Hindlimb muscle (tissue), 1 donor: ENCODE measurements around the gene MRPL36. TPM values are rescaled to one million over a fixed set of nuclear protein-coding genes. Genes with fewer than 3 reads are reported as not detected.

ENCODE experiments used
- DNase-seq: peaks from one replicate; pipeline ENCODE4 v3.0.0-alpha.2; 2013
- polyA plus RNA-seq: library from polyadenylated mRNA; unstranded; fragments of 120-200 nt; gene quantifications from one replicate; pipeline ENCODE4 v1.2.1, GENCODE V29; 2013; ENCODE audit not compliant: insufficient read length

The MRPL36 gene
- polyA plus RNA-seq, 1 donor = 32.8 TPM

- no peak for DNase-seq
Observed at GRCh38 chr5:1781107-1781506, 18.5 kb downstream of the MRPL36 start.

DNA sequence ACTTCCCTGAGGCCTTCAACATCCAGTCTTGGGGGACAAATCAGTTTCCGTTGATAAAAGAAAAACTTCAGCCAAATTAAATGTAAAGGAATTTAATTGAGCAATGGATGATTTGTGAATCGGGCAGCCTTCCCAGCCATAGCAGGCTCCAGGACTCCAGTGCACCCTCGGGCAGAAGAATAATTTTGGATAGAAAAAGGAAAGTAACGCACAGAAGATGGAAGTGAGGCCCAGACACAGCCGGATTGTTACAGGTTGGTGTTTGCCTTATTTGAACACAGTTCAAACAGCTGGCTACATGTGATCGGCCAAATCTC is 19.1 kb downstream of the MRPL36 start:
- DNase-seq = no peak

DNA sequence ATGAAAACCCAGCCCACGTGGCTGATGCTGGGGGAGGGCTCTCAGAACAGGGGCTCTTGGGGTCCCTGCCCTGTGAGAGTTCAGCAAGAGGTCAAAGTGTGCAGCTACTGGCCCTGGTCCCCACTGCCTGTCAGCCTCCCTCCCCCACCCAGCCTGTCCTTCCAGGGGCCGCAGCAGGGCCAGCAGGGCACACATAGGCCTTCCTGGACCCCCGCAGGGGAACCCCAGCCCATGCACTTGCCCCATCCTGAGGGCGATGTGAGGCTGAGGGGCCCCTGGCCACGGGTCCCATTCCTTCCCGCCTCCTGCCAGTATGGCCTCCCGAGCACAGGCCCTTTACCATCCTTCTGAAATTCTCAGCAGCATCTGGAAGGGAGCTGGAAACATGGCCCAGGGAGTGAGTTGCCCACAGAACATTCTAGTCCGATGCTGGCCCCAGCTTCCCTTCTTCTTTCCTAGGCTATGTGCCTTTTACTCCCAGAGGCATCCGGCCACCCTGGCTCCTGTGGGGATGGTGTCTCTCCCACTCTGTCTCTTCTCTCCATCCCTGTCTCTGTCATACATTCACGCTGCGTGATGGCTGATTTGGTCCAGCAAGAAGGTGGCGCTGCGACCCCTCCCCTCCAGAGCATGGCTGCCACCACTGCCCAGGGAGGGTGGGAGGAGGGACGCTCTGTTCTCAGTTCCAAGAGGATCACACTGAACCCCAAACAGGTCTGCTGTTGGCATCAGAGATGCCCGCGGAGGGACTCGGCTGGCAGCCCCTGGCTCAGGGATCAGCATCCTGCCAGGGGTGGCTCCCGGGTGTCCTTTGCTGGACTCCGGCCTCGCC is 19.6 kb downstream of the MRPL36 start:
- no peak for DNase-seq

DNA sequence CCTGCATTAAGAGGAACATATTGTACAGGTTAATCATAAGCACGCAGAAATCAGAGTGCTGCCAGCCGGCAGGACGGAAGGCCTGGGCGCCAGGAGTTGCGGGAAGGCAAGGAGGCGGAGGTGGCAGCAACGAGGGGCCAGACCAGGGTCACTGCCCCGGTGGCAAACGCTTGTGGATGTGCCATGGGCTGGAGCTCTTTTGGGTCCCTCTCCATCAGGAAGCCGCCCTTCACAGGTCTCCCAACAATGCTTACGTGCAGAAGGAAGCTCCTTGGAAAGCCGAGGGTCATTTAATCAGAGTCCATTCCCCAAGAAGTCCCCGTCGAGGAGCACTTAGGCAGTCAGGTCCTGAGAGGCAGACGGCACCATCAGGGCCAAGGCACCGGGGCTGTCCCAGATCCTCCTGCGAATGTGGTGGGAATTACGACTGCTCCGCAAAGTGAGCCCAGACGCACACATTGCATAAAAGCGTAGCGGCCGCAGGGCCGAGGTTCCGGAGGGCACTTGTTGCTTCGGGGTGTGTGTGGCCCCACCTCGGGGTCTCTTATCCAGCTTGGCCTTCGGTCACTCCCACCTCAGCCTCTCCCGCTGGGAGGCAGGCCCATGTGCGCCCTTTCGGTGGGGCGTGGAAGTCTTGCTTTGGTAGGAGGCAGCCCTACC is 20.5 kb downstream of the MRPL36 start:
- DNase-seq = no peak

- DNase-seq = no peak
Observed at GRCh38 chr5:1778138-1779020, 21.3 kb downstream of the MRPL36 start.

DNA sequence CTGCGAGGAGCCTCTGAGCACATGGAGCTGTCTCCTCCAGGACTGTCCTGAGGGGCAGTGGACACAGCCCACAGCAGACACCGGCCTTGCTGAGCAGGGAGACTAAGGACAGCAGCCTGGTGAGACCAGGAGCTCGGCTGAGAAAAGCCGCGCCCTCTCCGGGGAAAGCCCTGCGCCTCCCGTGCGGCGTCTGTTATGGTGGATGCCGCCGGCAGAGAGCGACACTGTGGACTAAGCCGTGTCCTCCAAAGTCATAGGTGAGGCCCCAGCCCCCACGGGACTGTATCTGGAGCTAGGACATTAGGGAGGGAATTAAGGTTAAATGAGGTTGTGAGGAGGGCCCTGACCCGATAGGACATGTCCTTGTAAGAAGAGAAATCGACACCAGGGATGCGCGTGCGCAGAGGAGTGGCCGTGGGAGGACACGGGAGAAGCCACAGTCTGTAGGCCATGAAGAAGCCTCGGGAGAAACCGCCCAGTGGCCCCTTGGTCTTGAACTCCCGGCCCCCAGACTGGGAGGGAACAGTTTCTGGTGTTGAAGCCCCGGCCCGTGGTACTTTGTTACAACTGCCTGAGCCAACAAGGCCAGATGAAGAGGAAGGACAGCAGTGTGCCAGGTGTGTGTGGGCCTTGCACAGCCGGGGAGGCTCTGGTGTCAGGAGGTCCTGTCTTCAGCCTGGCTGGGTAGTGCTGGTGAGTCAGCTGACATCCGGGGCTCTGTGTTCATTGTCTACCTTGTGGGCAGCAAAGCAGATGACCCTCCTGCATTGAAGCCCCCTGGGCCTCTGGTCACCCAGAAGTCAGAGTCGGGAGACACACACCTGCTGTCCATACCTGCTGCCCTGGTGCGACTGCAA is 22.1 kb downstream of the MRPL36 start:
- no peak for DNase-seq

DNA sequence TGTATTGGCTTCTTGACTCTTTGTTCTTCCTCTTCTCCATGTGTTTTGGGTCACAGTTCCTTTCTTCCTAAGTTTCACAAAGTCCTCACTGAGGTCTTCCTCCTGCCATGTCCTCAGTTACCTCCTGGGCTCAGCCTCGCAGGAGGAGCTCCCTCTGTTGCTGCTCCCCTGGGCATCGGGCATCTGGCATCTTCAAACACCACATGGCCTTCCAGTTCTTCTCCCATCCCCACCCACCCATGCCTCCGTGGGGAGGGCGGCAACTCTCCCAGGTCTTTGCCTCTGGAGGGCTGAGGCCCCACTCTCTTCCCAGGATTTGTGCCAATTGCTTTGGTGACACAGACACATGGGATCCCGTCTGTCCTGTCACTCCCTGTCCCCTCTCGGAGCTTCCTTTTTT is 22.8 kb downstream of the MRPL36 start:
- no peak for DNase-seq

- no peak for DNase-seq
Observed at GRCh38 chr5:1772634-1773033, 27.0 kb downstream of the MRPL36 start.

GRCh38 chr5:1771149-1772065 is 28.2 kb downstream of the MRPL36 start:
- DNase-seq = no peak

GRCh38 chr5:1770443-1770802 is 29.2 kb downstream of the MRPL36 start:
- DNase-seq = no peak

- no peak for DNase-seq
Observed at GRCh38 chr5:1769752-1770442, 29.7 kb downstream of the MRPL36 start.

- no peak for DNase-seq
Observed at GRCh38 chr5:1769017-1769640, 30.5 kb downstream of the MRPL36 start.

DNA sequence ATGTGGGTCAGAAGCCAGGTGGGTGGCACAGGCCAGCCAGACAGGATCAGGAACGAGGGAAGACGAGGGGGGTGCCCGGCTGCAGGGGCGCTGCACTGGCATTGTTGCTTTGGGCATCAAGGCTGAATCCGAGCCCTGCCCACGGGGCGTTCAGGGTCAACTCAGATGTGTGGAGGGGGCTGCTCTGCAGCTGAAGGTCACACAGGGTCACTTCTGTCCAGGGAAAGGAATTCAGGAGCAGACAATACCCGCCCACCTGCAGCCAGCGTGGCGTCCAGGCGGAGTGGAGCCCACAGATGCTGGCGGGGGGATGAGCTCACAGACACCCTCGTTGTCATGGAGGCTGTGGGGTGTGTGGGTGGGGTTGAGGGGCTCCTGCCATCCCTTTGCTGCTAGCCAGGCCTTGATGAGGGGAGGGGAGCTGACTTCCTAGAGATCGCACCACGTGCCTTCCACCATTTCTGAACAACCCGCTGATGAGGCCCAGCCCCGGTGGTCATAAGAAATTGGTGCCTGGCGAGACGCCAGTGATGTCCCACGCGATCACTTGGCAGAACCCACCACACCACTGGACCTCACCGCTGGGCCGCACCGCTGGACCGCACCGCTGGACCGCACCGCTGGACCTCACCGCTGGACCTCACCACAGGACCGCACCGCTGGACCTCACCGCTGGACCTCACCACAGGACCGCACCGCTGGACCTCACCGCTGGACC is 31.2 kb downstream of the MRPL36 start:
- DNase-seq = no peak

DNA sequence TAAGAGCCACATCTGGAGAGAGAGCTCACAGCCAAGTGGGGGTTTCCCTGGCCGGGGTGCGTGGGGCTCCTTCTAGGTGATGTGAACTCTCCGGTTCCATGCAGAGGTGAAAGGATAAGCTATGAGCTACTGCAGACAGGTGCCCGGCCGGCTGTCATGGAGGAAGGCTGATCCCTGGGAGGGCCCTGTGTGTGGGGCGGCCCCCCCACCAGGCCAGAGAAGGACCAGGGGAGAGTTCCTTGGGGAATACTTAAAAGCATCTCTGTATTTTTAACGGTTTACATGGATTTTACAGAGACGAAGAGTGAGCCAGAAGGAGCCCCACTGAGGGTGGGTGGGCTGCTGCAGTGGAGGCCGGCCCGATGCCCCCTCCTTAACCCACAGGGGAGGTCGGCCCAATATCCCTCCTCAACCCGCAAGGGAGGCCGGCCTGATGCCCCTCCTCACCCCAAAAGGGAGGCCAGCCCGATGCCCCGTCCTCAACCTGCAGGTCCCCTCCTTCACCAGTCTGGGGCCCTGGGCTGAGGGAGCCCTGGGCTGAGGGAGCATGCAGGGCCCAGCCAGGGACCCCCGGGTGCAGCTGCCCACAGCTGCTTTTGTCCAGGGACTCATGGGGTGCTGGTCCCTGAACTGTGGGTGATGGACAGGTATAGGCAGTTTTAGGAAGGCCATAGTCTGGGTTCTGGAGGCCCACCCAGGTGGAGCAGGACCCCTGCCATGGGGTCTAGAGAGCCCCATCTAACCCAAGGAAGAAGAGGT is 31.9 kb downstream of the MRPL36 start:
- no peak for DNase-seq

GRCh38 chr5:1765880-1766235 is 33.8 kb downstream of the MRPL36 start:
- DNase-seq = no peak

GRCh38 chr5:1765141-1765879 is 34.3 kb downstream of the MRPL36 start:
- DNase-seq = no peak

GRCh38 chr5:1764606-1764960 is 35.1 kb downstream of the MRPL36 start:
- no peak for DNase-seq

GRCh38 chr5:1763960-1764605 is 35.6 kb downstream of the MRPL36 start:
- DNase-seq = no peak
